ENCODE results near the gene GABRA4. TPM values are rescaled to one million over a fixed set of nuclear protein-coding genes. Genes with fewer than 3 reads are reported as not detected.
A peak's percentile ranks its signal among the peaks of the same experiment; 100 is the strongest.

The GABRA4 gene
- total RNA-seq, 1 donor = not detected

DNA sequence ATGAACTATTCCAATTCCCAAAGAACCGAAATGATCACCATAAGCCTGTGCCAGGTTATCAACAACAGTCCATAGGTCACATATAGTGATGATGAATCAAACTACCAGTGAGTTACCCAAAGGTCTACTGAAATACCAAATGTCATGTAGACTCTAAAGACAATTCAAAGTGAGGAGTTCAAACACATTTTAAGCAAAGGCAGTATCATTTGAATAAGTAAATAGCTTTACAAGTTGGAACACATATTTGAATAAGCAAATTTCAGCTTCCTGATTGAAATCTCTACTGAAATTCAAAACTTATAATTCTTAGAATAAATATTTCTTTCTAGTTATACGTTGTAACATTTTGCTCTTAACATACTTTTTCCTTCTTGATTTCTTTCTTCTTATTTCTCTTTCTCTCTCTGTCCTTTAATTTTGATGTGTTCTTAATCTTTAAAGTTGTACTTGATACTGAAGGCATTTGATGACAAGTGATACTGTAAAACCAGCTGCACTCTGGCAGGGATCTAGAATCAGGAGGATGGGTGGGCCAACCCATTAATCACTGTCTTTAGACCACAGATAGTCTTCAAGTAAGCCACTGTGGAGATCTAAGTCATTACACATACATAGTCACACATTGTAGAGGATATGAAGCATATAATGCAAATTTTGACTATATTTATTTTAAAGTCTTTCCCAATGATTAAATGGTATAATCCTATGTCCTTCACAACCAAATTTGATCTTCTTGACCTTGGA, 34.5 kb downstream of the GABRA4 start:
- H3K4me2 ChIP-seq (ENCODE audit: insufficient read depth, low read length) = no peak overlapping the region
- no peaks in the 10 kb centered on the region for H3K9me3 ChIP-seq (ENCODE audit: low read depth, low read length)
- no peak for DNase-seq (ENCODE audit: insufficient read length, low spot score, missing footprints)
- H3K4me3 ChIP-seq (ENCODE audit: insufficient read depth, low read length) = no peak overlapping the region
- no peak overlapping the region for H2AFZ ChIP-seq (ENCODE audit: low read length)
- H4K20me1 ChIP-seq (ENCODE audit: insufficient read depth, low read length) = no peaks in the 10 kb centered on the region
- TF ChIP-seq, protein P1, sequence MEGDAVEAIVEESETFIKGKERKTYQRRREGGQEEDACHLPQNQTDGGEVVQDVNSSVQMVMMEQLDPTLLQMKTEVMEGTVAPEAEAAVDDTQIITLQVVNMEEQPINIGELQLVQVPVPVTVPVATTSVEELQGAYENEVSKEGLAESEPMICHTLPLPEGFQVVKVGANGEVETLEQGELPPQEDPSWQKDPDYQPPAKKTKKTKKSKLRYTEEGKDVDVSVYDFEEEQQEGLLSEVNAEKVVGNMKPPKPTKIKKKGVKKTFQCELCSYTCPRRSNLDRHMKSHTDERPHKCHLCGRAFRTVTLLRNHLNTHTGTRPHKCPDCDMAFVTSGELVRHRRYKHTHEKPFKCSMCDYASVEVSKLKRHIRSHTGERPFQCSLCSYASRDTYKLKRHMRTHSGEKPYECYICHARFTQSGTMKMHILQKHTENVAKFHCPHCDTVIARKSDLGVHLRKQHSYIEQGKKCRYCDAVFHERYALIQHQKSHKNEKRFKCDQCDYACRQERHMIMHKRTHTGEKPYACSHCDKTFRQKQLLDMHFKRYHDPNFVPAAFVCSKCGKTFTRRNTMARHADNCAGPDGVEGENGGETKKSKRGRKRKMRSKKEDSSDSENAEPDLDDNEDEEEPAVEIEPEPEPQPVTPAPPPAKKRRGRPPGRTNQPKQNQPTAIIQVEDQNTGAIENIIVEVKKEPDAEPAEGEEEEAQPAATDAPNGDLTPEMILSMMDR (IDR thresholded peaks at IDR 0.05; ENCODE audit: extremely low read depth, low read depth, low read length) = no peak
- H3K36me3 ChIP-seq (ENCODE audit: insufficient read depth, low read length) = no peaks in the 10 kb centered on the region
- no peaks in the 10 kb centered on the region for H3K79me2 ChIP-seq (ENCODE audit: insufficient read depth, low read length)
- no peak overlapping the region for H3K27ac ChIP-seq (ENCODE audit: low read depth, low read length)
- H3K4me1 ChIP-seq (ENCODE audit: insufficient read depth, low read length) = no peaks in the 10 kb centered on the region
- H3K27me3 ChIP-seq (ENCODE audit: insufficient read depth, low read length) = peaks cover 3% of the 10 kb centered on the region

DNA sequence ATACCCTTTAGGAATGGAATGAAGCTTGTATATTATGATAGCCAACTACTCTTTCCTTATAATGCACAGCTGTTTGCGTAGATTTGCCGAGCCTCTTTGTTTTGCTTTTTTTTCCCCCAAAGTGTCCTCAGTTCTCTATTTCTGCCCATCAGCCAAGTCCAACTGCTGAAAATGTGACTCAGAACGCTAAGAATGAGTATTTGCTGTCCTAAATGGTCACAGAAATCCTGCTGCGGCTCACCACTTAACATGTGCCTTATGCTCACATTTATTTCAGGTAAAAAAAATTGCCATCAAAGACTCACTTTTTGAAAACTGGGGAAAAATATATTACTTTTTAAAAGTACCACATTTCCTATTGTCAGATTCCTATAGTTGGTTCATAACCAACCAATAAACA, 36.9 kb downstream of the GABRA4 start:
- Histone ChIP-seq H3K9me3 (ENCODE audit: low read depth, low read length) (no peaks in the 10 kb centered on the region), H2AFZ (ENCODE audit: low read length) (no peak overlapping the region), H3K36me3 (ENCODE audit: insufficient read depth, low read length) (no peaks in the 10 kb centered on the region), H3K27me3 (ENCODE audit: insufficient read depth, low read length) (no peaks in the 10 kb centered on the region), H4K20me1 (ENCODE audit: insufficient read depth, low read length) (no peaks in the 10 kb centered on the region), H3K4me1 (ENCODE audit: insufficient read depth, low read length) (no peaks in the 10 kb centered on the region), H3K79me2 (ENCODE audit: insufficient read depth, low read length) (no peaks in the 10 kb centered on the region), H3K4me3 (ENCODE audit: insufficient read depth, low read length) (no peak overlapping the region), H3K4me2 (ENCODE audit: insufficient read depth, low read length) (peak overlapping the region; percentile 42), H3K27ac (ENCODE audit: low read depth, low read length) (no peak overlapping the region)
- no peak for DNase-seq (ENCODE audit: insufficient read length, low spot score, missing footprints)
- TF ChIP-seq, protein P1 (IDR thresholded peaks at IDR 0.05; ENCODE audit: extremely low read depth, low read depth, low read length) = no peak

DNA sequence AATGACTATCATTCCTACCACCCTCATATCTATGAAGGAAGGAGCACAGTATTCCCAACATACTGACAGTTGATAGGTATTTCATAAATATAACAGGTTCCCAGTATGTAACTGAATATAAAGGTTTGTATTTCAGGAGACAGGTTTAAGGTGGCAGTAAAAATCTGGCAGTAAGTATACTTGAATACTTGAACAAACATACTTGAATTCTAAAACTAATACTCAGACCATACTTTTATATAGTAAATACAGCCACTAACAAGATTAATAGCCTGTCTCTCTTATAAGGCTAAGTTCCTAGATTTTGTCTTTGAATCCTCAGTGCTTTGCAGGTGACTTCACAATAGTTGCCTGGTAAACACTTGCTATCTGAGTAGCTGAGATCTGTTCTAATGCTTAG, 37.8 kb downstream of the GABRA4 start:
- TF ChIP-seq, protein P1 (IDR thresholded peaks at IDR 0.05; ENCODE audit: extremely low read depth, low read depth, low read length) = no peak
- Histone ChIP-seq H2AFZ (ENCODE audit: low read length) (no peak overlapping the region), H3K27ac (ENCODE audit: low read depth, low read length) (no peak overlapping the region)

DNA sequence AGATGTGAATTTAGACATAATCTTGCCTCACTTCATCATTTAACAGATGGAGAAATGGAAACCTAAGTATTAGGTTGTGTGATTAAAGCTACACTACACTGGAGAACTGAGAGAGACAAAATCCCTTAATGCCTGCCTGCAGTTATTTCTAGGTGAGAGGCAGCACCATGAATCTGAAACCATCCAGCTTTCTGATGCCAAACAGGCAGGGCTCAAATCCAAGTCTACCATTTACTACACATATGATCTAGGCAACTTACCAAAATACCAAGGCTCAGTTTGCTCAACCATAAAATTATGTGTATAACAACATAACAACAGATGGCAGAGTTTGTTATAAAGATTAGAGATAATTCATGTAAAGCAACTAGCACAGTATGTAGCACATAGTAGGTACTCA, 38.7 kb downstream of the GABRA4 start:
- DNase-seq (ENCODE audit: insufficient read length, low spot score, missing footprints) = no peak
- Histone ChIP-seq H3K4me2 (ENCODE audit: insufficient read depth, low read length) (no peak overlapping the region), H3K27ac (ENCODE audit: low read depth, low read length) (no peak overlapping the region), H3K4me1 (ENCODE audit: insufficient read depth, low read length) (no peaks in the 10 kb centered on the region), H3K36me3 (ENCODE audit: insufficient read depth, low read length) (no peaks in the 10 kb centered on the region), H2AFZ (ENCODE audit: low read length) (no peak overlapping the region), H4K20me1 (ENCODE audit: insufficient read depth, low read length) (no peaks in the 10 kb centered on the region), H3K9me3 (ENCODE audit: low read depth, low read length) (no peaks in the 10 kb centered on the region), H3K4me3 (ENCODE audit: insufficient read depth, low read length) (no peak overlapping the region), H3K79me2 (ENCODE audit: insufficient read depth, low read length) (no peaks in the 10 kb centered on the region), H3K27me3 (ENCODE audit: insufficient read depth, low read length) (no peaks in the 10 kb centered on the region)
- TF ChIP-seq, protein P1 (IDR thresholded peaks at IDR 0.05; ENCODE audit: extremely low read depth, low read depth, low read length) = no peak

More for the DNA sequence above, 37.8 kb downstream of the GABRA4 start:
- Histone ChIP-seq H3K4me2 (ENCODE audit: insufficient read depth, low read length) (no peak overlapping the region), H4K20me1 (ENCODE audit: insufficient read depth, low read length) (no peaks in the 10 kb centered on the region), H3K9me3 (ENCODE audit: low read depth, low read length) (no peaks in the 10 kb centered on the region), H3K4me3 (ENCODE audit: insufficient read depth, low read length) (no peak overlapping the region), H3K27me3 (ENCODE audit: insufficient read depth, low read length) (no peaks in the 10 kb centered on the region), H3K36me3 (ENCODE audit: insufficient read depth, low read length) (no peaks in the 10 kb centered on the region), H3K79me2 (ENCODE audit: insufficient read depth, low read length) (no peaks in the 10 kb centered on the region), H3K4me1 (ENCODE audit: insufficient read depth, low read length) (no peaks in the 10 kb centered on the region)
- no peak for DNase-seq (ENCODE audit: insufficient read length, low spot score, missing footprints)
